HG02678 (cell line): Measurements from ENCODE around the gene NELL1.
"Not testable (repeated sequence)": the region's sequence is repeated elsewhere in the genome, so short reads cannot be mapped to it uniquely, and the experiment has no call there.

ENCODE experiments used
- ATAC-seq: cut with Tn5 transposase; IDR thresholded peaks from one replicate; pipeline ENCODE4 v1.9.1; 2021; ENCODE audit warnings: mild to moderate bottlenecking, moderate library complexity; ENCODE audit not compliant: unreplicated experiment

NELL1 gene

GRCh38 chr11:21104641-21105040 is 435.3 kb downstream of the NELL1 start:
- ATAC-seq, result no peak

- ATAC-seq, result no peak
These were observed 436.0 kb downstream of the NELL1 start for GRCh38 chr11:21105196-21105917.

GRCh38 chr11:21109341-21109740 is 440.0 kb downstream of the NELL1 start:
- ATAC-seq, result no peak

- ATAC-seq, result no peak
These were observed 441.0 kb downstream of the NELL1 start for GRCh38 chr11:21110415-21110814.

GRCh38 chr11:21113876-21114275 is 444.5 kb downstream of the NELL1 start:
- ATAC-seq, result no peak

GRCh38 chr11:21116009-21116408 is 446.6 kb downstream of the NELL1 start:
- no peak for ATAC-seq

- ATAC-seq, result no peak
These were observed 450.0 kb downstream of the NELL1 start for GRCh38 chr11:21119411-21119810.

GRCh38 chr11:21121991-21122390 is 452.6 kb downstream of the NELL1 start:
- ATAC-seq, result no peak

- no peak for ATAC-seq
These were observed 453.1 kb downstream of the NELL1 start for GRCh38 chr11:21122523-21122922.

GRCh38 chr11:21132146-21132720 is 462.8 kb downstream of the NELL1 start:
- no peak for ATAC-seq

GRCh38 chr11:21133244-21133643 is 463.9 kb downstream of the NELL1 start:
- ATAC-seq, result no peak

- no peak for ATAC-seq
These were observed 464.3 kb downstream of the NELL1 start for GRCh38 chr11:21133722-21134121.

GRCh38 chr11:21137803-21138202 is 468.4 kb downstream of the NELL1 start:
- no peak for ATAC-seq

- not testable (repeated sequence) for ATAC-seq
These were observed 472.2 kb downstream of the NELL1 start for GRCh38 chr11:21141557-21141956.

GRCh38 chr11:21142007-21142406 is 472.6 kb downstream of the NELL1 start:
- ATAC-seq, result no peak

GRCh38 chr11:21144531-21144930 is 475.1 kb downstream of the NELL1 start:
- no peak for ATAC-seq

GRCh38 chr11:21148376-21148775 is 479.0 kb downstream of the NELL1 start:
- ATAC-seq, result no peak

GRCh38 chr11:21160140-21160539 is 490.8 kb downstream of the NELL1 start:
- ATAC-seq, result no peak

GRCh38 chr11:21169639-21170038 is 500.3 kb downstream of the NELL1 start:
- ATAC-seq, result no peak

GRCh38 chr11:21173476-21173875 is 504.1 kb downstream of the NELL1 start:
- ATAC-seq, result no peak

GRCh38 chr11:21174781-21175180 is 505.4 kb downstream of the NELL1 start:
- no peak for ATAC-seq

GRCh38 chr11:21177379-21177778 is 508.0 kb downstream of the NELL1 start:
- no peak for ATAC-seq

GRCh38 chr11:21179770-21180169 is 510.4 kb downstream of the NELL1 start:
- ATAC-seq, result no peak
